Endothelial cell of umbilical vein (primary cell): Measurements from ENCODE around the gene DIPK1A. TPM values are rescaled to one million over a fixed set of nuclear protein-coding genes. Genes with fewer than 3 reads are reported as not detected.

ENCODE experiments used
- BruUV-seq: library from RNA; stranded (reverse); fragments of 400-500 nt; replicated peaks from 2 replicates; lab custom pipeline; 2021; lab: Mats Ljungman, UMichigan
- CTCF ChIA-PET: fragments of 300-600, 350-600 bp; sonication (Branson Sonifier 250); formaldehyde crosslinking; loops from one replicate; lab custom pipeline; 2021; ENCODE audit warnings: antibody characterized with exemption, inconsistent platforms; lab: Charles Lee
- POLR2A ChIA-PET: fragments of 300-600, 350-600 bp; sonication (Branson Sonifier 250); formaldehyde crosslinking; loops from one replicate; lab custom pipeline; 2021; ENCODE audit warnings: antibody characterized with exemption, inconsistent platforms; lab: Charles Lee
- DNase-seq: peaks from one replicate; pipeline ENCODE4 v3.0.0-alpha.2; 2011; ENCODE audit warnings: low read depth, low spot score
- FAIRE-seq: peaks from 2 replicates; lab custom pipeline; 2011; peaks lifted over from hg19 to GRCh38; lab: Jason Lieb, UNC
- H2AFZ ChIP-seq: 2 replicates; pipeline ENCODE4 v1.6.0; 2012; ENCODE audit warnings: low read depth, low read length, control low read depth, inconsistent platforms
- H3K27ac ChIP-seq: 2 replicates; pipeline ENCODE4 v1.5.1; 2011; ENCODE audit warnings: low read depth, mild to moderate bottlenecking, control low read depth, low read length, moderate library complexity; ENCODE audit not compliant: insufficient read depth
- H3K27me3 ChIP-seq, 2 experiments: 2 replicates each; pipeline versions ENCODE4 v1.6.0 to v1.6.1; 2011; ENCODE audit warnings: low read length in 2 of 2, mixed read lengths in 1 of 2; ENCODE audit not compliant: control insufficient read depth in 2 of 2, insufficient read depth in 2 of 2
- H3K36me3 ChIP-seq, 2 experiments: 2 replicates in 1 of 2; 3 replicates in 1 of 2; pipeline ENCODE4 v1.5.1; 2011; ENCODE audit warnings: low read length in 2 of 2, mild to moderate bottlenecking in 1 of 2, moderate library complexity in 1 of 2; ENCODE audit not compliant: control insufficient read depth in 2 of 2, insufficient read depth in 2 of 2; ENCODE audit errors: extremely low read depth in 1 of 2
- H3K4me1 ChIP-seq: 3 replicates; pipeline ENCODE4 v1.5.1; 2011; ENCODE audit warnings: mild to moderate bottlenecking, low read length; ENCODE audit not compliant: control insufficient read depth, insufficient read depth; ENCODE audit errors: extremely low read depth
- H3K4me2 ChIP-seq: 2 replicates; pipeline ENCODE4 v1.6.1; 2011; ENCODE audit warnings: low read length, control low read depth, mixed read lengths; ENCODE audit not compliant: insufficient read depth
- H3K4me3 ChIP-seq, 3 experiments: fragments of 200-600 bp in 1 of 3; sonication (generic), shearing (Covaris generic) in 1 of 3; replicated peaks in 1 of 3; 2 replicates each; pipeline ENCODE4 v1.5.1; 2011 to 2016; ENCODE audit warnings: control low read depth in 3 of 3, low read length in 3 of 3, mild to moderate bottlenecking in 2 of 3, inconsistent platforms in 1 of 3, low read depth in 1 of 3, moderate library complexity in 1 of 3; ENCODE audit not compliant: insufficient read depth in 1 of 3
- H3K79me2 ChIP-seq: 2 replicates; pipeline ENCODE4 v1.6.0; 2012; ENCODE audit warnings: low read length, inconsistent platforms; ENCODE audit not compliant: control insufficient read depth, insufficient read depth
- H3K9ac ChIP-seq: replicated peaks from 2 replicates; pipeline ENCODE3; 2011; ENCODE audit warnings: low read length, control low read depth; ENCODE audit not compliant: insufficient read depth; ENCODE audit errors: extremely low read depth
- H3K9me1 ChIP-seq: replicated peaks from 3 replicates; pipeline ENCODE4 v1.6.0; 2011; ENCODE audit warnings: mild to moderate bottlenecking, low read length; ENCODE audit not compliant: control insufficient read depth, insufficient read depth; ENCODE audit errors: extremely low read depth
- H3K9me3 ChIP-seq: replicated peaks from 2 replicates; pipeline ENCODE4 v1.5.1; 2012; ENCODE audit warnings: low read length, inconsistent platforms; ENCODE audit not compliant: control insufficient read depth, insufficient read depth
- H4K20me1 ChIP-seq: replicated peaks from 2 replicates; pipeline ENCODE3; 2011; ENCODE audit warnings: mild to moderate bottlenecking, low read length; ENCODE audit not compliant: control insufficient read depth, insufficient read depth; ENCODE audit errors: extremely low read depth
- CTCF ChIP-seq, 2 donors: IDR thresholded peaks; 1 replicate in 1 of 2; 2 replicates in 1 of 2; pipeline ENCODE4 v1.5.1; 2011; ENCODE audit warnings: low read length in 2 of 2, mild to moderate bottlenecking in 2 of 2, moderate library complexity in 2 of 2, control low read depth in 1 of 2, inconsistent platforms in 1 of 2, low read depth in 1 of 2; ENCODE audit not compliant: insufficient read depth in 1 of 2; ENCODE audit errors: extremely low read depth in 1 of 2
- EZH2 ChIP-seq: IDR thresholded peaks from 2 replicates; pipeline ENCODE4 v1.6.1; 2012; ENCODE audit warnings: borderline replicate concordance, low read depth, mild to moderate bottlenecking, moderate library complexity, low read length, inconsistent platforms; ENCODE audit not compliant: severe bottlenecking
- FOS ChIP-seq: IDR thresholded peaks from 2 replicates; pipeline ENCODE4 v1.6.1; 2011; ENCODE audit warnings: mild to moderate bottlenecking, low read length, moderate library complexity, borderline replicate concordance; ENCODE audit not compliant: insufficient read depth
- GATA2 ChIP-seq: IDR thresholded peaks from 2 replicates; pipeline ENCODE4 v1.7.0; 2011; ENCODE audit warnings: low read depth, mild to moderate bottlenecking, moderate library complexity, mixed read lengths, low read length; ENCODE audit not compliant: insufficient read length, insufficient read depth
- JUN ChIP-seq: IDR thresholded peaks from 2 replicates; pipeline ENCODE4 v1.6.1; 2011; ENCODE audit warnings: borderline replicate concordance, low read depth; ENCODE audit not compliant: insufficient read length, insufficient read depth
- MAX ChIP-seq: IDR thresholded peaks from 2 replicates; pipeline ENCODE4 v1.6.1; 2011; ENCODE audit not compliant: insufficient read depth, insufficient read length
- MYC ChIP-seq: IDR thresholded peaks from one replicate; pipeline ENCODE4 v1.6.1; 2011; ENCODE audit warnings: mild to moderate bottlenecking, low read depth, low read length
- POLR2A ChIP-seq: IDR thresholded peaks from 2 replicates; pipeline ENCODE4 v1.6.1; 2012; ENCODE audit warnings: low read depth, mild to moderate bottlenecking, control low read depth, low read length
- POLR2AphosphoS5 ChIP-seq: IDR thresholded peaks from 2 replicates; pipeline ENCODE4 v1.6.1; 2012; ENCODE audit warnings: low read depth, mild to moderate bottlenecking, control low read depth, low read length, moderate library complexity; ENCODE audit not compliant: insufficient read depth
- dilution Hi-C: fragments of 300-500 bp; cut with MboI; formaldehyde crosslinking; loops from one replicate; pipeline ENCODE4 v1.15.0; 2019; ENCODE audit warnings: low sequenced_read_pairs; ENCODE audit not compliant: extremely low pct_ligation_motif_present
- intact Hi-C: fragments of 100-400 bp; cut with micrococcal nuclease; formaldehyde crosslinking; loops from one replicate; pipeline ENCODE4 v1.10.0; 2022
- polyA plus RNA-seq, 4 experiments: library from polyadenylated mRNA; depleted of rRNA in 3 of 4; stranded (reverse) in 3 of 4; unstranded in 1 of 4; fragments of >200 nt; gene quantifications; 2 replicates each; pipeline versions ENCODE4 v1.2.1 to v1.2.3, GENCODE V29; 2011 to 2012; ENCODE audit warnings: missing spikeins in 1 of 4
- total RNA-seq: library from RNA; stranded (reverse); gene quantifications from 2 replicates; pipeline ENCODE4 v1.2.3, GENCODE V29; 2021

Gene DIPK1A
- total and polyA plus RNA-seq, 2 donors (not counting 3 experiments of a cell fraction or from before 2014, with no cell fraction given), result 0.25 to 0.93 TPM

GRCh38 chr1:93002781-93003180 lies 41.5 kb upstream of the DIPK1A start:
- dilution Hi-C loops, result no loop called here

GRCh38 chr1:93001893-93002292 lies 40.6 kb upstream of the DIPK1A start:
- Histone ChIP-seq H3K4me2 (no peak overlapping the region), H3K79me2 (no peaks in the 10 kb centered on the region), H3K27me3 (peaks cover 20 to 23% of the 10 kb centered on the region in 2 experiments), H3K4me1 (no peaks in the 10 kb centered on the region), H3K9ac (no peak overlapping the region), H3K27ac (no peak overlapping the region), H3K9me3 (no peaks in the 10 kb centered on the region), H4K20me1 (no peaks in the 10 kb centered on the region), H3K9me1 (no peaks in the 10 kb centered on the region), H3K36me3 (no peaks in the 10 kb centered on the region), H3K4me3 (no peak overlapping the region), H2AFZ (no peak overlapping the region)
- no peak for FAIRE-seq
- BruUV-seq, result no TSS peak
- ChIA-PET CTCF (interaction anchor here (1.7 to 2.2 kb wide), 3 partner anchors 12 to 144 kb away, joined by 4 to 11 read pairs (median 6); no protein-coding TSS in a partner anchor), POLR2A (no interaction called here)
- DNase-seq, result no peak
- dilution Hi-C loops (no loop called here), intact Hi-C loops (no loop called here)
- TF ChIP-seq POLR2A (no peak), GATA2 (no peak), MYC (no peak), CTCF (IDR thresholded peaks at IDR 0.05; ENCODE audit: extremely low read depth in 1 of 2, insufficient read depth in 1 of 2, low read depth in 1 of 2, low read length in 2 of 2) (no peak), POLR2AphosphoS5 (no peak), JUN (no peak), EZH2 (no peak), FOS (no peak), MAX (no peak)

More at GRCh38 chr1:93002781-93003180, 41.5 kb upstream of the DIPK1A start:
- Histone ChIP-seq H3K27me3 (peaks cover 19 to 21% of the 10 kb centered on the region in 2 experiments), H3K27ac (no peak overlapping the region), H3K4me2 (no peak overlapping the region), H3K9me3 (no peaks in the 10 kb centered on the region), H4K20me1 (no peaks in the 10 kb centered on the region), H3K9me1 (no peaks in the 10 kb centered on the region), H3K36me3 (no peaks in the 10 kb centered on the region), H3K4me3 (no peak overlapping the region), H3K9ac (no peak overlapping the region), H3K79me2 (no peaks in the 10 kb centered on the region), H3K4me1 (no peaks in the 10 kb centered on the region), H2AFZ (no peak overlapping the region)
- BruUV-seq, result no TSS peak
- no peak for TF ChIP-seq POLR2AphosphoS5
- no peak for TF ChIP-seq FOS
- no peak for TF ChIP-seq MYC
- FAIRE-seq, result no peak
- ChIA-PET POLR2A (no interaction called here), CTCF (interaction anchor here (1.3 to 4.3 kb wide), 3 partner anchors 9 to 13 kb away, joined by 4 to 31 read pairs (median 5); no protein-coding TSS in a partner anchor)
- intact Hi-C loops, result no loop called here
- DNase-seq, result no peak
